ES-I3 (cell line): ENCODE results near the gene ARMC3.

Source experiments
- H3K36me3 ChIP-seq: 2 replicates; pipeline ENCODE4 v1.6.1; 2013; ENCODE audit warnings: mild to moderate bottlenecking, low read length, control low read depth, moderate library complexity; ENCODE audit not compliant: insufficient read depth
- H3K4me1 ChIP-seq: 2 replicates; pipeline ENCODE4 v1.6.1; 2013; ENCODE audit warnings: mild to moderate bottlenecking, control low read depth, low read length; ENCODE audit not compliant: insufficient read depth
- H3K9ac ChIP-seq: 2 replicates; pipeline ENCODE4 v1.6.1; 2013; ENCODE audit warnings: low read depth, mild to moderate bottlenecking, low read length, moderate library complexity
- H3K9me3 ChIP-seq: 2 replicates; pipeline ENCODE4 v1.6.1; 2013; ENCODE audit warnings: mild to moderate bottlenecking, low read length, moderate library complexity; ENCODE audit not compliant: control insufficient read depth, insufficient read depth

Gene ARMC3

DNA sequence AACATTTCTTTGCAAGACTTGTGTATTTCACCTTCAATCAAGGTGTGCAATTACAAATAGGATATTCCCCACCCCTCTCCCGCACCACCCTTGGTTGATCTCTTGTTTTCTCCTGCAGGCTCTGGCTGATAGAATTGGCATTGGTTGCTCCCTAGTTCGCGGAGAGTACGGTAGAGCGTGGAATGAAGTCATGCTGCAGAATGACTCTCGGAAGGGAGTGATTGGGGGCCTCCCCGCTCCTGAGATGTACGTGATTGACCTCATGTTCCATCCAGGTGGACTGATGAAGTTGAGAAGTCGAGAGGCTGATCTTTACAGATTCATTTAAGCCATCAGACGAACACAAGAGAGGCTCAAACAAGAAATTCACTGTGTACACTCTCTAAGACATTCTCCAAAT is 109.3 kb downstream of the ARMC3 start:
- no peaks in the 10 kb centered on the region; the same call in 1 of the 2 replicates for H3K9me3 ChIP-seq
- no peak overlapping the region for H3K9ac ChIP-seq
- no peaks in the 10 kb centered on the region for H3K4me1 ChIP-seq
- no peaks in the 10 kb centered on the region for H3K36me3 ChIP-seq

DNA sequence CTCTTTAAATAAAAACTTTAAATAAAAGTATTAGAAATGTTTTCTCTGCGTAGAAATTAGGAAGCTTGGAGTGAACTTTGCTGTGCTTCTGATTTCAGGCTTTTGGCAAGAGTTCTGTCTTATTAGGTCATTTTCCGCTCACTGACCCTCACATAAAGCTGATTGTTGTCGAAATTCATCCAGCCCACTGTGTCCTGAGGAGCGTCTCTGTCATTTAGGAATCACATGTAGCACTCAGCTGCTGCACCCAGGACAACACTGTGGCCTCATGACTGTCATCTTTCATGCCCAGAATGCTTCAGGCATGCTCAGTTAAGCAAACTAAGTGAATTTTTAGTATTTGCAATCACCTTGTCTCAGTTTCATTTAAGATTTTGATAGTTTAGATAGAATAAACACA is 109.7 kb downstream of the ARMC3 start:
- Histone ChIP-seq H3K4me1 (no peaks in the 10 kb centered on the region), H3K9ac (no peak overlapping the region), H3K9me3 (no peaks in the 10 kb centered on the region; the same call in 1 of the 2 replicates), H3K36me3 (no peaks in the 10 kb centered on the region)

GRCh38 chr10:23038172-23038571 is 110.3 kb downstream of the ARMC3 start:
- H3K9me3 ChIP-seq: no peaks in the 10 kb centered on the region; the same call in 1 of the 2 replicates
- no peaks in the 10 kb centered on the region for H3K36me3 ChIP-seq
- no peaks in the 10 kb centered on the region for H3K4me1 ChIP-seq
- no peak overlapping the region for H3K9ac ChIP-seq

DNA sequence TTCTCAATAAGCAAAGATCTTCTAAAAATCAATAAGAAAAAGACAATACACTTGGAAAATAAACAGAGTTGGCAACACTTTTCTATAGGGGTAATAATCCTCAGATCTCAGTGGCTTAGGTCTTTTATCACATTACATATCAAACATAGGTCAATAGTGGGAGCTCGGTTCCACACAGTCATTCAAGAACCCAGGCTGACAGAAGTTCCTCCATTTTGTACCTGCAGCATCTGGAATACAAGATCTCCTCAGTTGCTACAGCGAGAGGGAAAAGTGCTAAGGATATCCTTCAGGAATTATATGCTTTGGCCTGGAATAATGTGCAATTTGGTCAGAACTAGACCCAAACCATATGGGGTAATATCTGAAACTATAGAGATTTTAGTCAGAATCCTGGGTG is 112.1 kb downstream of the ARMC3 start:
- H3K9ac ChIP-seq: no peak overlapping the region
- no peaks in the 10 kb centered on the region; the same call in 1 of the 2 replicates for H3K9me3 ChIP-seq
- H3K4me1 ChIP-seq: no peaks in the 10 kb centered on the region
- H3K36me3 ChIP-seq: no peaks in the 10 kb centered on the region

GRCh38 chr10:23046027-23046426 is 118.2 kb downstream of the ARMC3 start:
- Histone ChIP-seq H3K36me3 (no peaks in the 10 kb centered on the region), H3K9me3 (no peaks in the 10 kb centered on the region), H3K9ac (no peak overlapping the region), H3K4me1 (peaks cover 3% of the 10 kb centered on the region; the same call in 1 of the 2 replicates)

GRCh38 chr10:23047201-23048050 is 119.6 kb downstream of the ARMC3 start:
- no peaks in the 10 kb centered on the region; the same call in 1 of the 2 replicates for H3K36me3 ChIP-seq
- H3K9ac ChIP-seq: no peak overlapping the region
- H3K9me3 ChIP-seq: no peaks in the 10 kb centered on the region
- peaks cover 15% of the 10 kb centered on the region; the same call in 1 of the 2 replicates for H3K4me1 ChIP-seq

GRCh38 chr10:23048191-23048590 is 120.3 kb downstream of the ARMC3 start:
- Histone ChIP-seq H3K9me3 (no peaks in the 10 kb centered on the region), H3K9ac (no peak overlapping the region), H3K36me3 (no peaks in the 10 kb centered on the region; the same call in 1 of the 2 replicates), H3K4me1 (peaks cover 21% of the 10 kb centered on the region)

DNA sequence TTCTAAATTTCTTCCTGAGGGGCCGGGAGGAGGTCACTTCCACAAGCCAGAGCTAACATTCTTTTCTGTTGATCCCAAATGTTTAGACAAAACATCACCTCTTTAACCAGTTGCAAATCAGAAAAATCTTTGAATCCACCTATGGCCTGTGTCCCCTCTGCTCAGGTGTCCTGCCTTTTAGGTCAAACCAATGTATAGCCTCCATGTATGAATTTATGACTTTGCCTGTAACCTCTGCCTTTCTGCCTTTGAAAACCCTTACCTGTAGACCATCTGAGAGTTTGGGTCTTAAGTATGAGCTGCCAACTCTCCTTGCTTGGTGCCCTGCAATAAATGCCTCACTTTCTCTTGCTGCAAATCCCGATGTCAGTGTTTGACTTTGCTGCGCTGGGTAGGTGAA is 123.4 kb downstream of the ARMC3 start:
- Histone ChIP-seq H3K9ac (no peak overlapping the region), H3K4me1 (peaks cover 38% of the 10 kb centered on the region), H3K9me3 (no peaks in the 10 kb centered on the region), H3K36me3 (no peaks in the 10 kb centered on the region; the same call in 1 of the 2 replicates)

DNA sequence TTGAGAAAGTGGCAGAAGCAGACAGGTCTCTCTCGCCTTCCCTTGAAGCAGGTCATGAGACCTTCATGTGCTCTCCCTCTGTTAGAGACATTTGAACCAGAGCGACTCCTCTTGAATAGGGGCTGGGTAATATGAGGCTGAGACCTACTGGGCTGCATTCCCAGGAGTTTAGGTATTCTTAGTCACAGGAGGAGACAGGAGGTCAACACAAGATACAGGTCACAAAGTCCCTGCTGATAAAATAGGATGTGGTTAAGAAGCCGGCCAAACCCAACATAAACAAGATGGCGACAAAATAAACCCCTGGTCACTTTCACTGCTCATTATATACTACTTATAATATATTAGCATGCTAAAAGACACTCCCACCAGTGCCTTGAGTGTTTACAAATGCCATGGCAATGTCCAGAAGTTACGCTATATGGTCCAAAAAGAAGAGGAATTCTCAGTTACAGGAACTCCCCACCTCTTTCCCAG is 124.0 kb downstream of the ARMC3 start:
- Histone ChIP-seq H3K9me3 (no peaks in the 10 kb centered on the region), H3K9ac (no peak overlapping the region), H3K4me1 (peaks cover 36% of the 10 kb centered on the region), H3K36me3 (no peaks in the 10 kb centered on the region; the same call in 1 of the 2 replicates)

DNA sequence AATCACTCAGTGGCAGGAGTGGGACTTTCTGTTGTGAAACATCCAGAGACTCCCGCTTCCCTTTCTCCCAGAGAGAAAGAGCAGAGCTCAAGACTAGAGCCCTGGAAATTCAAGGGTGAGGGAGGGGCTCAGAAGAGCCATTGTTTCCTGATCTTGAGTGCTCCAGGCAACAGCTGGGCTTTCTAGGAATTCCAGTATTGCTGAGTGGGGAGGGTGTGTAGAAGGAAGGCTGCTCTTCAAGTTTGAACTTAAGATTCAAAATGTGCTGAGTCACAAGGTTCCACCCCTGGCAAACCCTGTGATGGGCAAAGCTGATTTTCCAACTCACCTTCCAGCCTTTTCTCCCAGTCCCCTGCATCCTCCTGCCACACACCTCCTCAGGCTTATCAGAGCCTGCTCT is 125.2 kb downstream of the ARMC3 start:
- no peak overlapping the region for H3K9ac ChIP-seq
- H3K9me3 ChIP-seq: no peaks in the 10 kb centered on the region
- peaks cover 35% of the 10 kb centered on the region for H3K4me1 ChIP-seq
- H3K36me3 ChIP-seq: no peaks in the 10 kb centered on the region; the same call in 1 of the 2 replicates

GRCh38 chr10:23055424-23056185 is 127.8 kb downstream of the ARMC3 start:
- no peaks in the 10 kb centered on the region; the same call in 1 of the 2 replicates for H3K36me3 ChIP-seq
- no peaks in the 10 kb centered on the region for H3K9me3 ChIP-seq
- peaks cover 35% of the 10 kb centered on the region for H3K4me1 ChIP-seq
- H3K9ac ChIP-seq: no peak overlapping the region; the same call in 1 of the 2 replicates

- H3K36me3 ChIP-seq: no peaks in the 10 kb centered on the region; the same call in 1 of the 2 replicates
- H3K9ac ChIP-seq: no peak overlapping the region
- H3K4me1 ChIP-seq: peaks cover 36% of the 10 kb centered on the region
- no peaks in the 10 kb centered on the region for H3K9me3 ChIP-seq
Measured at GRCh38 chr10:23056186-23056579, 128.3 kb downstream of the ARMC3 start.

GRCh38 chr10:23058366-23058765 is 130.5 kb downstream of the ARMC3 start:
- Histone ChIP-seq H3K4me1 (peaks cover 28% of the 10 kb centered on the region), H3K36me3 (no peaks in the 10 kb centered on the region), H3K9me3 (no peaks in the 10 kb centered on the region), H3K9ac (no peak overlapping the region)

GRCh38 chr10:23060918-23061317 is 133.1 kb downstream of the ARMC3 start:
- Histone ChIP-seq H3K9me3 (no peaks in the 10 kb centered on the region), H3K9ac (no peak overlapping the region), H3K4me1 (peaks cover 19% of the 10 kb centered on the region), H3K36me3 (no peaks in the 10 kb centered on the region)
